GM06990 (cell line): ENCODE data around the gene CEACAM19.

Source experiments
- DNase-seq: peaks from one replicate; pipeline ENCODE4 v3.0.0-alpha.2; 2011; ENCODE audit not compliant: insufficient read length; ENCODE audit errors: extremely low read depth
- H3K27me3 ChIP-seq: replicated peaks from 2 replicates; pipeline ENCODE4 v1.6.0; 2011; ENCODE audit warnings: low read length; ENCODE audit not compliant: control insufficient read depth, insufficient read depth
- H3K36me3 ChIP-seq: 2 replicates; pipeline ENCODE4 v1.5.1; 2011; ENCODE audit warnings: low read length; ENCODE audit not compliant: control insufficient read depth, insufficient read depth
- H3K4me3 ChIP-seq: replicated peaks from 2 replicates; pipeline ENCODE4 v1.5.1; 2011; ENCODE audit warnings: low read depth, mild to moderate bottlenecking, control low read depth, low read length
- TF ChIP-seq, protein P1 (sequence below): IDR thresholded peaks from 2 replicates; pipeline ENCODE4 v1.5.1; 2011; ENCODE audit warnings: low read length, control low read depth, mild to moderate bottlenecking, inconsistent platforms; ENCODE audit not compliant: insufficient read depth, poor library complexity, severe bottlenecking

Gene CEACAM19

DNA sequence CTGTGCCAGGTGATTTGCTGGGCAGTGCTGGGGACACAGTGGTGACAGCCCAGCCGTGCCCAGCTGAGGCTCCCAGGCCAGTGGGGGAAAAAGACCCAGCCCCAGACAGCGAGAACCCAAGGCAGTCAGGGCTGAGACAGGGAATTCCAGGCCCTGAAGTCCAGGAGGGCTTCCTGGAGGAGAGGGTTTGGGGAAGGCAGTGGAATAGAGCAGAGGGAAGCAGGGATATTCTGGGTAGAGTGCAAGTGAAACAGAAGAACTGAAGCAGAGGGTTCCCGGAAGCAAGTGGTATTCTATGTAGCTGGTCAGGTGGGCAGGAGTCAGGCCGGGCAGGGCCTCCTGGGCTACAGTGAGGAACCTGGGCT, 26.4 kb downstream of the CEACAM19 start:
- H3K36me3 ChIP-seq = no peaks in the 10 kb centered on the region
- H3K27me3 ChIP-seq = no peaks in the 10 kb centered on the region; the same call in 1 of the 2 replicates
- TF ChIP-seq, protein P1, sequence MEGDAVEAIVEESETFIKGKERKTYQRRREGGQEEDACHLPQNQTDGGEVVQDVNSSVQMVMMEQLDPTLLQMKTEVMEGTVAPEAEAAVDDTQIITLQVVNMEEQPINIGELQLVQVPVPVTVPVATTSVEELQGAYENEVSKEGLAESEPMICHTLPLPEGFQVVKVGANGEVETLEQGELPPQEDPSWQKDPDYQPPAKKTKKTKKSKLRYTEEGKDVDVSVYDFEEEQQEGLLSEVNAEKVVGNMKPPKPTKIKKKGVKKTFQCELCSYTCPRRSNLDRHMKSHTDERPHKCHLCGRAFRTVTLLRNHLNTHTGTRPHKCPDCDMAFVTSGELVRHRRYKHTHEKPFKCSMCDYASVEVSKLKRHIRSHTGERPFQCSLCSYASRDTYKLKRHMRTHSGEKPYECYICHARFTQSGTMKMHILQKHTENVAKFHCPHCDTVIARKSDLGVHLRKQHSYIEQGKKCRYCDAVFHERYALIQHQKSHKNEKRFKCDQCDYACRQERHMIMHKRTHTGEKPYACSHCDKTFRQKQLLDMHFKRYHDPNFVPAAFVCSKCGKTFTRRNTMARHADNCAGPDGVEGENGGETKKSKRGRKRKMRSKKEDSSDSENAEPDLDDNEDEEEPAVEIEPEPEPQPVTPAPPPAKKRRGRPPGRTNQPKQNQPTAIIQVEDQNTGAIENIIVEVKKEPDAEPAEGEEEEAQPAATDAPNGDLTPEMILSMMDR = no peak
- no peak overlapping the region for H3K4me3 ChIP-seq
- no peak for DNase-seq

GRCh38 chr19:44698492-44699201, 27.4 kb downstream of the CEACAM19 start, which contains the start of gene CEACAM16:
Gene CEACAM16 (plus strand): TSS chr19:44699151. CDS start chr19:44701457, 2,306 bp downstream.
- H3K4me3 ChIP-seq = no peak within 1 kb of the TSS
- no peaks in the 10 kb centered on the region for H3K36me3 ChIP-seq
- TF ChIP-seq, protein P1 = no peak
- H3K27me3 ChIP-seq = no peaks in the 10 kb centered on the region; the same call in 1 of the 2 replicates
- DNase-seq = no peak

DNA sequence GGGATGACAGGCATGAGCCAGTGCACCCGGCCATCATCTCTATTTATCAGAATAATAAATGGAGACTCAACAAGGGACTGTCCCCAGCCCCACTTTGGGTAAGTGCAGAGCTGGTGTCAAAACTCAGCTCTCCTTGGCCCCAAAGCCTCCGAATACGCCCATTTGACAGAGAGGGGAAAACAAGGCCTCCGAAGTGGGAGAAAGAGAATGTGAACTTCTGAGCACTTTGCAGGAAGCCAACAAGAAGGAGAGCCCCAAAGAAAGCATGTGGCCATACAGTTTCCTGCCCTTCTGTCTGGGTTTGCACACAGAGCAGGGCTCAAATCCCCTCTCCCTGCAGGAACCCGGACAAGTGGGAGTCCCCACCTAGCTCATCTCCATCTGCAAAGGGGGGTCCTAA, 29.3 kb downstream of the CEACAM19 start:
- TF ChIP-seq, protein P1 = no peak
- H3K4me3 ChIP-seq = no peak overlapping the region
- no peaks in the 10 kb centered on the region for H3K36me3 ChIP-seq
- no peak for DNase-seq
- no peaks in the 10 kb centered on the region; the same call in 1 of the 2 replicates for H3K27me3 ChIP-seq

- Histone ChIP-seq H3K27me3 (no peaks in the 10 kb centered on the region; the same call in 1 of the 2 replicates), H3K36me3 (no peaks in the 10 kb centered on the region), H3K4me3 (no peak overlapping the region)
- TF ChIP-seq, protein P1 = no peak
- DNase-seq = no peak
These were observed 29.9 kb downstream of the CEACAM19 start for GRCh38 chr19:44701228-44701627.

GRCh38 chr19:44702551-44703176, 31.4 kb downstream of the CEACAM19 start:
- Histone ChIP-seq H3K36me3 (no peaks in the 10 kb centered on the region), H3K4me3 (no peak overlapping the region), H3K27me3 (no peaks in the 10 kb centered on the region; the same call in 1 of the 2 replicates)
- TF ChIP-seq, protein P1 = no peak
- DNase-seq = no peak
